ENCODE data around the gene ZNF789. TPM values are rescaled to one million over a fixed set of nuclear protein-coding genes. Genes with fewer than 3 reads are reported as not detected.

ZNF789 gene
- total RNA-seq, 8 experiments from 2014 or later = 6.1 to 26.3 (median 16.4) TPM

Other genes starting within 250 kb of the ZNF789 start
- under 1 TPM in 5 of 8 experiments, not detected in 3; 0.10 to 0.52 (median 0.14) TPM for gene MYH16, start 200.1 kb upstream of the ZNF789 start, total RNA-seq
- 100 to 1,000 TPM in 4 of 8 experiments, 10 to 100 TPM in 4; 82.9 to 171 (median 106) TPM for gene ARPC1A, start 147.0 kb upstream of the ZNF789 start, total RNA-seq
- gene ARPC1B, start 98.2 kb upstream of the ZNF789 start, total RNA-seq = 100 to 1,000 TPM in 3 of 8 experiments, 10 to 100 TPM in 2, 1 to 10 TPM in 3; 2.6 to 396 (median 23.9) TPM
- 100 to 1,000 TPM in 5 of 8 experiments, 10 to 100 TPM in 3; 88.1 to 172 (median 103) TPM for gene PDAP1, start 64.3 kb upstream of the ZNF789 start, total RNA-seq
- 100 to 1,000 TPM; 105 to 221 (median 146) TPM for gene BUD31, start 63.9 kb upstream of the ZNF789 start, total RNA-seq
- 10 to 100 TPM in 2 of 8 experiments, 1 to 10 TPM in 6; 4.9 to 18.9 (median 7.1) TPM for gene PTCD1, start 34.1 kb upstream of the ZNF789 start, total RNA-seq
- gene CPSF4, start 33.9 kb upstream of the ZNF789 start, total RNA-seq = 10 to 100 TPM; 24.8 to 69.5 (median 41.8) TPM
- gene ATP5MF, start 6.7 kb upstream of the ZNF789 start, total RNA-seq = 100 to 1,000 TPM; 488 to 967 (median 750) TPM
- gene ZNF394, start 27.4 kb downstream of the ZNF789 start, total RNA-seq = 10 to 100 TPM; 17.0 to 34.9 (median 19.5) TPM
- 10 to 100 TPM in 7 of 8 experiments, 1 to 10 TPM in 1; 9.0 to 19.7 (median 17.1) TPM for gene ZKSCAN5, start 31.8 kb downstream of the ZNF789 start, total RNA-seq
- 10 to 100 TPM in 6 of 8 experiments, 1 to 10 TPM in 2; 6.6 to 18.6 (median 13.7) TPM for gene FAM200A, start 79.2 kb downstream of the ZNF789 start, total RNA-seq
- 100 to 1,000 TPM in 1 of 8 experiments, 10 to 100 TPM in 7; 38.8 to 124 (median 63.6) TPM for gene ZNF655, start 85.8 kb downstream of the ZNF789 start, total RNA-seq
- 1 to 10 TPM in 5 of 8 experiments, under 1 TPM in 2, not detected in 1; 0.40 to 2.0 (median 1.7) TPM for gene TMEM225B, start 125.4 kb downstream of the ZNF789 start, total RNA-seq
- 10 to 100 TPM in 7 of 8 experiments, 1 to 10 TPM in 1; 8.2 to 22.4 (median 12.7) TPM for gene ZSCAN25, start 144.1 kb downstream of the ZNF789 start, total RNA-seq
- gene CYP3A5, start 207.1 kb downstream of the ZNF789 start, total RNA-seq = 10 to 100 TPM in 1 of 8 experiments, 1 to 10 TPM in 7; 2.4 to 20.2 (median 6.4) TPM